CD4-positive, alpha-beta T cell treated with Interleukin-12 subunit alpha and Interleukin-12 subunit beta, for 1 hour (primary cell): Measurements from ENCODE around the gene PTGDS.

Source experiments
- DNase-seq: peaks from one replicate; pipeline ENCODE4 v3.0.0-alpha.2; 2020

PTGDS gene

DNA sequence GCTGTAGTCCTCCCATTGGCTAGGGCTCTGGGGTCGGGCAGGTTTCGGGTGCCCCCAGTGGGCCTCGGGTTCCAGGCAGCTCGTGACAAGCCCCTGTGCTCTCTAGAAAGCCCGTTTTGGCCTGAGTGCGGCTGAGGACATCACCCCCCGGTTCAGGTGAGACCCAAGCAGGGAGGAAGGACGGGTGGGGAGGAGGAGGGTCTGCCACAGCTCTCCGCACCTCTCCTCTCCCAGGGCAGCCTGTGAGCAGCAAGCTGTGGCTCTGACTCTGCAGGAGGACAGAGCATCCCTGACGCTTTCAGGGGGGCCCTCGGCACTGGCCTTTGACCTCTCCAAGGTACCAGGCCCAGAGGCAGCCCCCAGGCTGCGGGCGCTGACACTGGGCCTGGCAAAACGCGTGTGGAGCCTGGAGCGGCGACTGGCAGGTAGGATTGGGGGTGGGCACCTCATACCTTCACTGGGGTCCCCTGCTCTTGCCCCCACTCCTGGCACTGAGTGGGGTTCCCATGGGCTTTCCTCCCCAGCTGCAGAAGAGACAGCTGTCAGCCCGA is 15.6 kb downstream of the PTGDS start:
- no peak for DNase-seq

- no peak for DNase-seq
These were observed 17.0 kb downstream of the PTGDS start for GRCh38 chr9:136994180-136994887.

- DNase-seq = no peak
These were observed 17.6 kb downstream of the PTGDS start for GRCh38 chr9:136994888-136995230.

DNA sequence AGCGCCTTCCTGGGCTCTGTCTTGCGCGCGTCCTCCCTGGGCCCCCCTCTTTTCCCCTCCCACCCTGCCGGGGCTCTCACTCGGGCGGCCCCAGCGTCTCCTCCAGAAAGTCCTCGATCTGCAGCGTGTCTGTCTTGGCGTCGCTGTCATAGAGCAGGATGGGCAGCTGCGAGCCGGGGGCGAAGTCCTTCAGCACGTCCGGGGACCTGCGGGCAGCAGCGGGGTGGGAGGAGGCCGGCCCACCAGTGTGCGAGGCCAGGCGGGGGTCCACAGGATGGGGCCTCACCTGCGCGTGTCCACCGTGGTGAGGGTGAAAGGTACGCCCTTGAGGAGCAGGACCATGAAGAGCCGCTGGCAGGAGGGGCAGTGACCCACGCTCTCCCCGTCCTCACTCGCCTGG is 18.1 kb downstream of the PTGDS start:
- DNase-seq = no peak

GRCh38 chr9:136995772-136996311 is 18.5 kb downstream of the PTGDS start:
- DNase-seq = no peak

DNA sequence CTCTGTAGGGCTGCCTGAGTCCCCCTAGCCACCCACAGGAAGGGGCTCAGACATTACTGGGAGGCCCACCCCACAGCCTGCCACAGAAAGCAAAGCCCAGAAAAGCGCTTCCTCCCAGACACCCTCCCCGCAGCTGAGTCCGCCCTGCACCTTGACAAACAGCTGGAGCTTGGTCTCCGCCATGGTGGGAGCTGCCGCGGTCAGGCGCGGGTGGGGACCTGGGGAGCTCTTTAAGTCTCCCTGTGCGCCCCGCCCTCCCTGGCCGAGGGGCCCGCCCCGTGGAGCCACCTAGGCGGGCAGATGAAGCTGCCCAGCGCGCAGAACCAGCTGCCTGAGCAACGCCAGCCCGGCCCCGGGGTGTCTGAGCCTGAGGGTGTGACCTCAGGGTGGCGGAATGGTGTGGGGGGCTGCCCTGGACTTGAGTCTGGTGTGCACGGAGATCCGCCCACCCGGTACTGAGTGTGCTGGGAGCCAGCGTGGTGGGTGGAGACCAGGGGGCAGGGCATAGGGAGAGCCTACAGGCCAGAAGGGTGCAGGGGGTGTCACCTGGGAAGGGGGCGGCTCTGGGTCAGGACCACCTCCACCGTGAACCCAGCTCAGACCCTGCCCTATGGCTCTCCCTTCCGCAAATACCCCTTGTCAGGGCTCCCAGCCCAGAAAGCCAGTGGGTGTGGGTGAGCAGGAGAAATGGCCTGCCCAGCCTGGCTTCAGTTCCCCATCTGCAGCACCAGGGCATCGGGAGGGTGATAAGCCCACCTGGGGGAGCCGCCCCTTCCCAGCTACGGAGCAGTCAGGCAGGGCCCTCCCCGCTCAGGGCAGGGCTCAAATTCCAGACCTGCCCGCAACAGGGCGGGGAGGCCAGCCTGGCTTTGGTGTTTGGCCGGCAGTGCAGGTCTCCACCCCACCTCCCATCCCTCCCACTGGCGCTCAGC is 19.3 kb downstream of the PTGDS start, which contains the start of gene CLIC3:
TSS of gene CLIC3 (minus strand) at position 208 of the 932 bp plus-strand sequence. CDS start at position 183, 25 bp downstream.
- DNase-seq = peak; percentile 68

DNA sequence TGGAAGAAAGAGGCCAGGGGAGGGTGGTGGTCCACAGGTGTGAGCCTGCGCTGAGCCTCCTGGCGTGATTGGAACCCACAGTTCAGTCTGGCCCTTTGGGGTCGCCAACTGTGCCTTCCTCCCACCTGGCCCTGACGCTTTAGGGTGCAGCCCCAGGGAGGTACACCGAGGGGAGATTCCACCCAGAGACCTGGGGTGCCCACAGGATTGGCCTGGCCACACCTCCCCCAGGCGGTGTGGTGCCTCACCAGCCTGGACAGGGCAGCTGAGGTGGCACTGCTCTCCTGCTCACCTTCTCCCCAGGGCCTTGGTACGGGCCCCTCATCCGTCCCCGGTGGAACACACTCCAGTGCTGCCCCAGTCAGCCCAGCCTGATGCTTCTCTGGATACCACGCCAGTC is 20.1 kb downstream of the PTGDS start:
- DNase-seq = no peak

DNA sequence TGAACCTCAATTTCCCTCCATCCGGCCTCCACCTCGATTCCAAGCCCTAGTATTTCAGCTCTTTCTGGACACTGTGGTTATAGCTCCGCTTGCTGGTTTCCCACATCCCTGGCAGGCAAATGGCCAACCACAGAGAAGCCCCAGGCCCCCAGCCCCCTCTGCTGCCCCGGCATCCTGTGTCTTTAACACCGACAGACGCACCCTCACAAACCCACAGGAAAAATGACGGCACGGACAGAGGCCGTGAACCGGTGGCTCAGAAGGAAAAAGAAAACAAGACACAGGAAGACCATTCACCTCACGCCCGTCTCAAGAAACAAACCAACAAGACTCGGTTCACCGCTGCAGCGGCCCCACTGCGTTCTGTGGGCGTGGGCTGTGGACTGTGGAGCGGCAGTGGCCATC is 20.5 kb downstream of the PTGDS start:
- DNase-seq = peak; percentile 50

- DNase-seq = peak; percentile 51
These were observed 23.1 kb downstream of the PTGDS start for GRCh38 chr9:137000177-137000930.

DNA sequence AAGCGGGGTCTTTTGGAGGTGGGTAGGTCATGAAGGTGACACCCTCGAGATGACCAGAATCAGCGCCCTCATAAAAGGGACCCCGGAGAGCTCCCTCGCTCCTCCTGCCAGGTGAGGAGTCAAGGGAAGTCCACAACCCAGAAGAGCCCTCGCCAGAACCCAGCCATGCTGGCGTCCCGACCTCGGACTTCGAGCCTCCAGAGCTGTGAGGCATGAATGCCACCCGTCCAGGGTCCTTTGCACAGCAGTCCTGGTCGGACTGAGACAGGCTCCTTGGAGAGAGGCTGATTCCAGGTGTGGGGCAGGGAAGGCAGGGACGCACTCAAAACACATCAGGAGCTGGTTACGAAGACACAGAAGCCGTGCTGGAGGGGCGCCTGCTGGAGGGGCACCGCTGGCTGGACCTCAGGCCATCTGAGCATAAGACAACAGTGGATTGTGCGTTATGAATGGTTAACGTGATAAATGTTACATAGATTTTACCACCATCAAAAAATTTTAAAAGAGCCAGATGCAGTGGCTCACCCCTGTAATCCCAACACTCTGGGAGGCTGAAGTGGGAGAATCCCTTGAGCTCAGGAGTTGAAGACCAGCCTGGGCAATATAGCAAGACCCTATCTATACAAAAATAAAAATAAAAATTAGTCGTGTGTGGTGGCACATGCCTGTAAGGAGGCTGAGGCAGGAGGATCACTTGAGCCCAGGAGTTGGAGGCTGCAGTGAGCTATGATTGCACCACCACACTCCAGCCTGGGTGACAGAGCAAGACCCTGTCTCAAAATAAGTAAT is 24.7 kb downstream of the PTGDS start:
- no peak for DNase-seq

DNA sequence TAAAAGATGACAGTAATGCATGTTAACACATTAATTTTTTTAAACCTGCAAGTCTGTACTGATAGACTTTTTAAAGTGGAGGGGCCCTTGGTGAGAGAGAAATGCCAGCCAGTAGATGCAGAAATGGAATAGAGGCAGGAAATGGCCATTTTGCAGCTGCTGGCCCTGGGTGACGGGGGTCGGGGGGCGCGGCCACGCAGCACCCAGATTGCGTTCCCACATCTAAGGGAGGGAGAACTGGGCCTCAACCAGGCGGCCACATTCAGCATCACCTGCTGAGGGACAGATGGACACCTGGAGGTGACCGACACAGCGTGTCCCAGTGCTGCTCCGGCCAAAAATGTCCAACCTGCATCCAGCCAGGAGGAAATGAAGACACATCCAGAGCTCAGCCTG is 25.3 kb downstream of the PTGDS start:
- no peak for DNase-seq

GRCh38 chr9:137004285-137004684 is 27.0 kb downstream of the PTGDS start:
- peak; percentile 26 for DNase-seq

DNA sequence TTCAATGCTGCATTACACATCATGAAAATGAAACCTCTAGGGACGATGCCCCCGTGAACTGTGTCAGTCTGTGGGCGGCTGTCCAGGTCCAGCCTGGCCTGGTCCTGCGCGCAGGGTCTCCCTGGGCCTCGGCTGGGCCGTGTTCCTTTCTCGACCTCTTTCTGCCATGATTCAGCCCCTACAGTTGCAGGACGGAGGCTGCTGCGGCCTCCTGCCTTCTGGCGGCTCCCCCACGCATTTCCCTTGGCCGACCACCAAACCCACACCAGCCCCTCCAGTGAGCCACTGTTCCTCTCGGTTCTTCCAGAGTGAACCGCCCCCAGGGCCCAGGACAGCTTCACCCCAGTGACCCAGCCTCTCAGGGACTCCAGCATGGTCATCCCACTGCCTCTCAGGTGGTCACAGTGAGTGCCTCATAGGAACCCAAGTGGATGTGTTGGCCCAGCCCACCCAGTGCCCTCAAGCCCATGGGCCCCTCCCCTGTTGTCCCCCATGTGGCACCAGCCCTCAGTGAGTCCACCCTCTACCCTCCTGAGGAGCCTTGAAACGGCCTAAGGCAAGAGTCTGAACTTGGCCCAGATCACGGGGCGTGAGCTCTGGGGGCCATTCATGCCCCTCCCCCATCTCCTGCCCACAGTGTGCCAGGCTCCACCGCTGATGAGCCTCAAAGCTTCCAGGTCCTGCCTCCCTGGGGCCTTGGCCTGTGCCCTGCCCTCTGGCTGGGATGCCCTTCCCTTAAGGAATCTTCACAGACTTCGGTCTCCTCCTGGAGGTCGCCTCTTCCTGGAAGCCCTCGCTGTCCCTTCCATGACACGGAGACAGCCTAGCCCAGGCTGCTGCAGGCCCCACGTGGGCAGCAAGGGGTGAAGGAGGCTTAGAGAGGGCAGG is 29.1 kb downstream of the PTGDS start:
- DNase-seq = no peak

- no peak for DNase-seq
These were observed 30.0 kb downstream of the PTGDS start for GRCh38 chr9:137007108-137007815.

- DNase-seq = no peak
These were observed 30.5 kb downstream of the PTGDS start for GRCh38 chr9:137007816-137008270.

GRCh38 chr9:137008312-137008711 is 31.0 kb downstream of the PTGDS start:
- no peak for DNase-seq

- no peak for DNase-seq
These were observed 31.9 kb downstream of the PTGDS start for GRCh38 chr9:137009217-137009616.

DNA sequence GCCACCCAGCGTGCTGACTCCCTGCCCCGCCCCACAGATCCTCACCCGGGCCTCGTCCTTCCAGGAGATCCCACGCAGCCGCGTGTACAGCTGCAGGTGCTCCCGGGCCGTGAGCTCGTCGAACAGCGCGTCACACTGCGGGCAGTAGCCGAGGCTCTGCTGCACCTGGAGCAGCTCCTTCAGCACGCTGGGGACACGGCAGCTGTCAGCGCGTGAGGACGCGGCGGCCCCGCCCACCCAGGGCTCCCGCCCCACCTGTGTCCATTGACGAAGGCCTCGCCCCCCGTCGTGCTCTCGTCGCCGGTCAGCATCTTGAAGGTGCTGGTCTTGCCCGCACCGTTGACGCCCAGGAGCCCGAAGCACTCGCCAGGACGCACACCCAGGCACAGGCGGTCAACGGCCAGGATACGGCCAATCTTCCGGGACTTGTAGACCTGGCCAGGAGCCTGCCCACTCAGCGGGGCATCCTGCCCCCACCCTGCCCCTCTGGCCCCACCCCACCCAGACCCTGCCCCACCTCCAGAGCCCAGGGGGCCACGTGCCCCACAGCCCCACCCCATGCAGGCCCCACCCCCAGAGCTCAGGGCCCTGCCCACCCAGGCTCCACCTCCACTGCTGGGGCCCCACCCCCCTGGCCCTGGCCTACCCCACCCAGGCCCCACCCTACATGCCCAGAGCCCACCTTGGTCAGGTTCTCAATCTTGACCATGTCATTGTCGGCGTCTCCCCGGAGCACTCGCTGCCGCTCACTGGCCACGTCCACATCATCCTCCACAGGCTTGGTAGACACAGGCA is 32.8 kb downstream of the PTGDS start:
- no peak for DNase-seq

GRCh38 chr9:137011156-137011555 is 33.9 kb downstream of the PTGDS start:
- no peak for DNase-seq
